Skeletal muscle satellite cell (primary cell): ENCODE data around the gene SSTR1.

ENCODE experiments used
- H3K27me3 ChIP-seq: 2 replicates; pipeline ENCODE4 v1.7.0; 2013; ENCODE audit warnings: low read length; ENCODE audit not compliant: control insufficient read depth, insufficient read depth
- H3K36me3 ChIP-seq: 2 replicates; pipeline ENCODE4 v1.7.0; 2013; ENCODE audit warnings: mild to moderate bottlenecking, control low read depth, low read length; ENCODE audit not compliant: insufficient read depth
- H3K4me1 ChIP-seq: 2 replicates; pipeline ENCODE4 v1.7.0; 2013; ENCODE audit warnings: low read length; ENCODE audit not compliant: control insufficient read depth, insufficient read depth
- H3K4me2 ChIP-seq: 2 replicates; pipeline ENCODE4 v1.7.0; 2013; ENCODE audit warnings: mild to moderate bottlenecking, low read length
- H3K4me3 ChIP-seq: 2 replicates; pipeline ENCODE4 v1.7.0; 2013; ENCODE audit warnings: low read length
- H3K9ac ChIP-seq: 2 replicates; pipeline ENCODE4 v1.7.0; 2013; ENCODE audit warnings: mild to moderate bottlenecking, low read depth, low read length, moderate library complexity
- H3K9me3 ChIP-seq: replicated peaks from 2 replicates; pipeline ENCODE4 v1.7.0; 2013; ENCODE audit warnings: mild to moderate bottlenecking, control low read depth, low read length

SSTR1 gene

DNA sequence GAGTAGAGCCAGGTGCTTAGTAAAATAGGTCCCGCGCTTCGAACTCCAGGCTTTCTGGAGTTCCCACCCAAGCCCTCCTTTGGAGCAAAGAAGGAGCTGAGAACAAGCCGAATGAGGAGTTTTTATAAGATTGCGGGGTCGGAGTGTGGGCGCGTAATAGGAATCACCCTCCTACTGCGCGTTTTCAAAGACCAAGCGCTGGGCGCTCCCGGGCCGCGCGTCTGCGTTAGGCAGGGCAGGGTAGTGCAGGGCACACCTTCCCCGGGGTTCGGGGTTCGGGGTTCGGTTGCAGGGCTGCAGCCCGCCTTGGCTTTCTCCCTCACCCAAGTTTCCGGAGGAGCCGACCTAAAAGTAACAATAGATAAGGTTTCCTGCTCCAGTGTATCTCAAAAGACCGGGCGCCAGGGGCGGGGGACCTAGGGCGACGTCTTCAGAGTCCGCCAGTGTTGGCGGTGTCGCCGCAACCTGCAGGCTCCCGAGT lies 3.6 kb downstream of the SSTR1 start:
- no peaks in the 10 kb centered on the region for H3K9me3 ChIP-seq
- peak overlapping the region; percentile 85 for H3K9ac ChIP-seq
- H3K4me3 ChIP-seq, result peak overlapping the region; percentile 93
- H3K27me3 ChIP-seq, result no peaks in the 10 kb centered on the region
- H3K36me3 ChIP-seq, result no peaks in the 10 kb centered on the region
- H3K4me1 ChIP-seq, result peaks cover 27% of the 10 kb centered on the region
- peak overlapping the region; percentile 92 for H3K4me2 ChIP-seq

DNA sequence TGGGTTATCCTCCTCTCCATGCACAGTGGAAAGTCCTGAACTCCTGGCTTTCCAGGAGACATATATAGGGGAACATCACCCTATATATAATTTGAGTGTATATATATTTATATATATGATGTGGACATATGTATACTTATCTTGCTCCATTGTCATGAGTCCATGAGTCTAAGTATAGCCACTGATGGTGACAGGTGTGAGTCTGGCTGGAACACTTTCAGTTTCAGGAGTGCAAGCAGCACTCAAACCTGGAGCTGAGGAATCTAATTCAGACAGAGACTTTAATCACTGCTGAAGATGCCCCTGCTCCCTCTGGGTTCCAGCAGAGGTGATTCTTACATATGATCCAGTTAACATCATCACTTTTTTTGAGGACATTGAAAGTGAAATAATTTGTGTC lies 4.4 kb downstream of the SSTR1 start:
- Histone ChIP-seq H3K4me1 (peaks cover 26% of the 10 kb centered on the region), H3K9ac (peak overlapping the region; percentile 85), H3K4me3 (peak overlapping the region; percentile 93), H3K27me3 (no peaks in the 10 kb centered on the region), H3K4me2 (peak overlapping the region; percentile 92), H3K9me3 (no peaks in the 10 kb centered on the region), H3K36me3 (no peaks in the 10 kb centered on the region)

DNA sequence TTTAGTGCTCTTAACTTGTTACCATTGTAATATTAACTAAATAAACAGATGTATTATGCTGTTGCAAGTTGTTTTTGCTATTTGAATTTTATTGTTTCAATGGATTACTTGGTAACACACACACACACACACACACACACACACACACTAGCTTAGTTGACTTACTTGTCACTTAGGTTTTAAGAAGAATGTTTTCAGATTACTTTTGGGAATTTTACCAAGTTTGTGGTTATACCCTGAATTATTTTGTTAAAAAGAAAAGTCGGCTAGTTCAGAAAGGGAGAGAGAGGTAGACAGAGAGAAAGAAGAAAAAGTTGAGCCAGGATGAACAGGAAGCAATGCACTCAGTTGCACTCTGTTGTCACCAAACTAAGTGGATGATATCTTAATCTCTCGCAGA lies 5.3 kb downstream of the SSTR1 start:
- no peaks in the 10 kb centered on the region for H3K36me3 ChIP-seq

DNA sequence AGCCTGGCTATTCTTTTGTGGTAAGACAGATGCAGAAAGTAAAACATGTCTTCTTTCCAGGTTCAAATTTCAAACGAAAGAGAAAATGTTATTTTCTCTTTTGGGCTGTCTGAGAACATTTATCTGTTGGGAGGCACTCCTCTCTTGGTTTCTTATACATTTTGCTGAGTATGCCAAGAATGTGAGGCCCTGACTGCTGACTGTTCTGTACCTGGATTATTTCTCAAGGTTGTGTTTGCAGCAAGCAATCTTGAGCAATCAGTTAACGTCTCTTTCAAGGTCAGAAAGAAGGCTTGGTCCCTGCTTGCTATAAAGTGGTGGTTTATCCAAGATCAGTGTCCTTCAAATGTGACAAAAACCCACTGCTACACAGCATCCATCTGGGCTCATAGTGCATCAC lies 9.8 kb downstream of the SSTR1 start:
- no peaks in the 10 kb centered on the region for H3K4me1 ChIP-seq
- H3K9ac ChIP-seq, result no peak overlapping the region
- no peaks in the 10 kb centered on the region for H3K9me3 ChIP-seq
- no peak overlapping the region for H3K4me2 ChIP-seq
- H3K4me3 ChIP-seq, result no peak overlapping the region
- H3K27me3 ChIP-seq, result no peaks in the 10 kb centered on the region
- H3K36me3 ChIP-seq, result no peaks in the 10 kb centered on the region

More for the DNA sequence above, 5.3 kb downstream of the SSTR1 start:
- no peaks in the 10 kb centered on the region for H3K9me3 ChIP-seq
- H3K27me3 ChIP-seq, result no peaks in the 10 kb centered on the region
- H3K4me1 ChIP-seq, result peaks cover 17% of the 10 kb centered on the region
- H3K9ac ChIP-seq, result no peak overlapping the region
- H3K4me2 ChIP-seq, result peak overlapping the region; percentile 92
- no peak overlapping the region for H3K4me3 ChIP-seq

DNA sequence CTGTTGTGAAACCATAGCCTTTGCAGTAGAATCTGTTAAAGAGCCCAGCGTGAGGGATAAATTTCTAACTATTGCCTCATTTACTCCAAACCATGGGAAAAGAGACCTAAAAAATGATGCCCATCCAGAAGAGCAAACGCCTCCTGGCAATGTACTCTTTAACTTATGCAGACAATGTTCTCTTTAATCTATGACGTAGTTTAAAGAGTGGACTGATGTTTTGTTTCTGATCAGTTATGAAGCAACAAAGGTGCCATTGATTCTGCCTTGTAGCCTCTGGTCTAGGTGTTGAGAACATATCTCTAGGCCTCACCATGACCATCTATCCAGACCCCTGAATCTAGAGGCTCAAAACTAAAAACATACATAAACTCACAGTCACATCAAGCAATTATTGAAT lies 13.4 kb downstream of the SSTR1 start:
- Histone ChIP-seq H3K4me1 (no peaks in the 10 kb centered on the region), H3K4me3 (no peak overlapping the region)

DNA sequence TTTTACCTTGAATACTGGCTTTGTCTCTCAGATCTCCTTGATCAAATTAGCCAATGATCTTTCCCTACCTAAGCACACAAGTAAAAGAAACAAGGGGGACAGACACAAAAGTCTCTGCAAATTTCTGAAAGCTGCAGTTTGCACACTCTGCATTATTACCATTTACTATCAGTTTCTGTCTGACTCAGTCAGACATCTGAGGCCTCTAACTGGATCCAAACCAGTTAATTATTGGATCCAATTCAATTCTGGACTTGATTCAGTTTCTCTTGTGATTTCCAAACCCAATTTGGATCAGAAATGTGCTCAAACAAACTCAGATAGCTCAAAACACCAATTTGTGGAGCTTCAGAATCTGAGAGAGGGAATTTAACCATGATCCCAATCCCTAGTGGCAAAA lies 16.6 kb downstream of the SSTR1 start:
- no peak overlapping the region for H3K4me2 ChIP-seq
- H3K4me3 ChIP-seq, result no peak overlapping the region
- H3K27me3 ChIP-seq, result no peaks in the 10 kb centered on the region
- no peak overlapping the region for H3K9ac ChIP-seq
- no peaks in the 10 kb centered on the region for H3K36me3 ChIP-seq
- H3K4me1 ChIP-seq, result no peaks in the 10 kb centered on the region
- H3K9me3 ChIP-seq, result no peaks in the 10 kb centered on the region

More for the DNA sequence above, 13.4 kb downstream of the SSTR1 start:
- H3K9me3 ChIP-seq, result no peaks in the 10 kb centered on the region
- no peaks in the 10 kb centered on the region for H3K27me3 ChIP-seq
- H3K9ac ChIP-seq, result no peak overlapping the region
- H3K36me3 ChIP-seq, result no peaks in the 10 kb centered on the region
- no peak overlapping the region for H3K4me2 ChIP-seq

DNA sequence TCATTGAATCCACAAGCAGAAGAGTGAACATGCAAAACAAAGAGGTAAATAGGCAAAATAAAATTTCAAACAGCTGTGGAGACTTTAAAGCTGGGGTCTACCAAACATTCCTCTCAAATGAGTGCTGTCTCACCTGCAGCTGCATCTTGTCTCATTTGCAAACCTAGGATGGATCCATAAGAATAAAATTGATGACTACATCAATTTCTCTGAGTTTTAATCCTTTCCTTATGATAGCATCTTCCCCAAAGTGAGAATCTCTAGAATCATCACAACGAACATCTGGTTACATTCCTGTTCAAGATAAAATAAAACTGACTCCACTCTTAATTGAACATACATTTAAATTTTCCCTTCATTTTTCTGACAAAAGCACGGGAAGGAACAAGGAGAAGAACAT lies 18.2 kb downstream of the SSTR1 start:
- Histone ChIP-seq H3K4me3 (no peak overlapping the region), H3K9ac (no peak overlapping the region), H3K4me2 (no peak overlapping the region), H3K9me3 (no peaks in the 10 kb centered on the region), H3K4me1 (no peaks in the 10 kb centered on the region), H3K36me3 (no peaks in the 10 kb centered on the region), H3K27me3 (no peaks in the 10 kb centered on the region)

DNA sequence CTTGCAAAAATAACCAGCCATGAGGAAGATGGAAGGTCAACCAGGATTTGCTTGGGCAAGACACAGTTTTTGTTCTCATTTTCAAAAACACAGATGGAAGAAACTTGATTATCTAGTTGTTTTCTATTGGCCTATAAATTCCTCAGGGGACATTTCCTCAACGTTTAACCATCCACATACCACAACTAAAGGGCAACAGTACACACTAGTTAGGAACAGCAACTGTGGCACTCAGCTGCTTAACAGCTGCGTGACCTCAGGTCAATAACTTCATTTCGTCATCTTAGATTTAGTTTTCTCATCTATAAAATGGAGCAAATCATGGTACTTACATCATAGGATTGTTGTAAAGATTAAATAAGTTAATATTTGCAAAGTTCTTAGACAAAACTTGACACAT lies 18.7 kb downstream of the SSTR1 start:
- no peaks in the 10 kb centered on the region for H3K9me3 ChIP-seq
- H3K4me3 ChIP-seq, result no peak overlapping the region
- no peaks in the 10 kb centered on the region for H3K36me3 ChIP-seq
- H3K4me1 ChIP-seq, result no peaks in the 10 kb centered on the region
- no peak overlapping the region for H3K9ac ChIP-seq
- H3K4me2 ChIP-seq, result no peak overlapping the region
- H3K27me3 ChIP-seq, result no peaks in the 10 kb centered on the region

- H3K27me3 ChIP-seq, result no peaks in the 10 kb centered on the region
- no peak overlapping the region for H3K9ac ChIP-seq
- no peaks in the 10 kb centered on the region for H3K36me3 ChIP-seq
- no peak overlapping the region for H3K4me2 ChIP-seq
- H3K4me1 ChIP-seq, result peaks cover 9% of the 10 kb centered on the region
- no peak overlapping the region for H3K4me3 ChIP-seq
- H3K9me3 ChIP-seq, result no peaks in the 10 kb centered on the region
Observed at GRCh38 chr14:38233218-38233617, 25.5 kb downstream of the SSTR1 start.

DNA sequence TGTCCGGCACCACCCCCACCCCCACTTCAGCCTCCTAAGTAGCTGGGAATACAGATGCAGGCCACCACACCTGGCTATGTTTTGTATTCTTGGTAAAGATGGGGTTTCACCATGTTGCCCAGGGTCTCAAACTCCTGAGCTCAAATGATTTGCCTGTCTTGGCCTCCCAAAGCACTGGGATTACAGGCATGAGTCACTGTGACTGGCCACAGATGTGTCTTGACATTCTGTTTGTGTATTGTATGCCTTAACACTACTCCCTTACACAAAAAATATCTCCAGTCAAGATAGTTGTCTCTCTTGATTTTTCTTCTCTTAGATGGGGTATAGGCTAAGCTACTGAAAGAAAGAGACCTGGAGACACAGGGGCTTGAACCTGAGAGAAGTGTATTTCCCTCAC lies 30.6 kb downstream of the SSTR1 start:
- Histone ChIP-seq H3K27me3 (no peaks in the 10 kb centered on the region), H3K4me3 (no peak overlapping the region), H3K4me2 (peak overlapping the region; percentile 10), H3K4me1 (peaks cover 19% of the 10 kb centered on the region), H3K36me3 (no peaks in the 10 kb centered on the region), H3K9ac (no peak overlapping the region), H3K9me3 (no peaks in the 10 kb centered on the region)

DNA sequence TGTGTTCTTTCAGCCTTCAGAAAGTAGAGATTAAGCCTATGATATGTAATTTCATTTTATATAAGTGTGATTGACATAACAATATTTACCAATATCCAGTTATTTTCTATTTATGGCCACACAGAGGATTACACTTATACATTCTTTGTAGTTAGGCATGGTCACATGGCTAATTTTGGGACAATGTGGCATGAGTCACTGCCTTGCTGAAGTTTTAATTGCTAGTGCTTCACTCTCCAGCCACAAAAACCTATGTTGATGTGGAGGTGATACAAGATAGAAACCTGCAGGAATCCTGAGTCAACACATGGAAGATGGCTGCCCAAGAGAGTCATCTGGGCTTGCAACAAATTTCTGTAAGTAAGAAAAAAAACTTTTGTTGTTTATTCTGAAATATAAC lies 31.2 kb downstream of the SSTR1 start:
- H3K9ac ChIP-seq, result no peak overlapping the region
- no peak overlapping the region for H3K4me2 ChIP-seq
- H3K9me3 ChIP-seq, result no peaks in the 10 kb centered on the region
- H3K27me3 ChIP-seq, result no peaks in the 10 kb centered on the region
- H3K36me3 ChIP-seq, result no peaks in the 10 kb centered on the region
- peaks cover 19% of the 10 kb centered on the region for H3K4me1 ChIP-seq
- H3K4me3 ChIP-seq, result no peak overlapping the region

GRCh38 chr14:38243696-38244240 lies 36.1 kb downstream of the SSTR1 start:
- Histone ChIP-seq H3K4me2 (no peak overlapping the region), H3K36me3 (no peaks in the 10 kb centered on the region), H3K9ac (no peak overlapping the region), H3K4me3 (no peak overlapping the region), H3K9me3 (no peaks in the 10 kb centered on the region), H3K4me1 (peaks cover 5% of the 10 kb centered on the region), H3K27me3 (no peaks in the 10 kb centered on the region)
